Right ventricle myocardium superior (tissue), 1 donor: ENCODE data around the gene GABRG3. TPM values are rescaled to one million over a fixed set of nuclear protein-coding genes. Genes with fewer than 3 reads are reported as not detected.

ENCODE experiments used
- total RNA-seq: library from RNA; stranded (reverse); fragmentation: NEBNext Ultra II Directional; extraction: Animal tissue kit (Norgen Biotek cat#: 25700); gene quantifications from one replicate; pipeline ENCODE4 v1.2.1, GENCODE V29; 2021
- donor health status: DM: no; HTN: yes; CAD: no; lungs with severe emphysema.

GABRG3 gene
- total RNA-seq, 1 donor from 2014 or later, result not detected

Other genes starting within 250 kb of the GABRG3 start
- gene GABRB3, start 198.1 kb upstream of the GABRG3 start, total RNA-seq, result 1.6 TPM
- gene GABRA5, start 104.1 kb upstream of the GABRG3 start, total RNA-seq, result not detected